ENCODE data around the gene PDSS2.
"Not testable (repeated sequence)": the region's sequence is repeated elsewhere in the genome, so short reads cannot be mapped to it uniquely, and the experiment has no call there.

PDSS2 gene

DNA sequence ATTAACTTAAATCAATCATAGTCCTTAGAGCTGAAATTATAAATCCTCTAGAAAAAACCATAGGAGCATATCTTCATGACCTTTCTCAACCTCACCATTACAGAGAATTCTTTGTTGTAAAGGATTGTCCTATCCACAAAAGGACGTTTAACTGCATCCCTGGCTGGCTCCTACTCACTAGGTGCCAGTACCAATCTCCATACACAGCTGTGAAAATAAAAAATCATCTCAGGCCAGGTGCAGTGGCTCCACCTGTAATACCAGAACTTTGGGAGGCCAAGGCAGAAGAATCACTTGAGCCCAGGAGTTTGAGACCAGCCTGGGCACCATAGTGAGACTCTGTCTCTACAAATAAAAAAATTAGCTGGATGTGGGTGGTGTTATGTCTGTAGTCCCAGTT, 89.9 kb downstream of the PDSS2 start:
- H3K4me3 ChIP-seq (replicated peaks; ENCODE audit: low read depth, low read length) = no peak overlapping the region
- TF ChIP-seq, protein P1, sequence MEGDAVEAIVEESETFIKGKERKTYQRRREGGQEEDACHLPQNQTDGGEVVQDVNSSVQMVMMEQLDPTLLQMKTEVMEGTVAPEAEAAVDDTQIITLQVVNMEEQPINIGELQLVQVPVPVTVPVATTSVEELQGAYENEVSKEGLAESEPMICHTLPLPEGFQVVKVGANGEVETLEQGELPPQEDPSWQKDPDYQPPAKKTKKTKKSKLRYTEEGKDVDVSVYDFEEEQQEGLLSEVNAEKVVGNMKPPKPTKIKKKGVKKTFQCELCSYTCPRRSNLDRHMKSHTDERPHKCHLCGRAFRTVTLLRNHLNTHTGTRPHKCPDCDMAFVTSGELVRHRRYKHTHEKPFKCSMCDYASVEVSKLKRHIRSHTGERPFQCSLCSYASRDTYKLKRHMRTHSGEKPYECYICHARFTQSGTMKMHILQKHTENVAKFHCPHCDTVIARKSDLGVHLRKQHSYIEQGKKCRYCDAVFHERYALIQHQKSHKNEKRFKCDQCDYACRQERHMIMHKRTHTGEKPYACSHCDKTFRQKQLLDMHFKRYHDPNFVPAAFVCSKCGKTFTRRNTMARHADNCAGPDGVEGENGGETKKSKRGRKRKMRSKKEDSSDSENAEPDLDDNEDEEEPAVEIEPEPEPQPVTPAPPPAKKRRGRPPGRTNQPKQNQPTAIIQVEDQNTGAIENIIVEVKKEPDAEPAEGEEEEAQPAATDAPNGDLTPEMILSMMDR (IDR thresholded peaks at IDR 0.05; ENCODE audit: low read depth, low read length, missing control alignments) = no peak
- DNase-seq (ENCODE audit: extremely low read depth, low read depth) = no peak

DNA sequence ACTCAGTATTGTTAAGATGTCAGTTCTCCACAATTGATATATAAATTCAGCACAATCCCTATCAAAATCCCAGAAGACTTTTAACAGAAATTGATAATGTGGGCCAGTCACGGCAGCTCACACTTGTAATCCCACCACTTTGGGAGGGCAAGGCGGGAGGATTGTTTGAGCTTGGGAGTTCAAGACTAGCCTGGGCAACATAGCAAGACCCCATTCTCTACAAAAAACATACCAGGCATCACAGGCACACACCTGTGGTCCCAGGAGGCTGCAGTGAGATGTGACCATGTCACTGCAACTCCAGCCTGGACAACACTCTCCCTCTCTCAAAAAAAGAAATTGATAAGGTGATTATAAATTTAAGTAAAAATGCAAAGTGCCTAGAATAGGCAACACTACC, 90.9 kb downstream of the PDSS2 start:
- TF ChIP-seq, protein P1 (IDR thresholded peaks at IDR 0.05; ENCODE audit: low read depth, low read length, missing control alignments) = no peak
- H3K4me3 ChIP-seq (replicated peaks; ENCODE audit: low read depth, low read length) = no peak overlapping the region
- no peak for DNase-seq (ENCODE audit: extremely low read depth, low read depth)

GRCh38 chr6:107364173-107364572, 95.2 kb downstream of the PDSS2 start:
- not testable (repeated sequence) for DNase-seq (ENCODE audit: extremely low read depth, low read depth); H3K4me3 ChIP-seq (replicated peaks; ENCODE audit: low read depth, low read length)

GRCh38 chr6:107361753-107362604, 97.4 kb downstream of the PDSS2 start:
- no peak overlapping the region for H3K4me3 ChIP-seq (replicated peaks; ENCODE audit: low read depth, low read length)
- TF ChIP-seq, protein P1 (IDR thresholded peaks at IDR 0.05; ENCODE audit: low read depth, low read length, missing control alignments) = no peak
- DNase-seq (ENCODE audit: extremely low read depth, low read depth) = no peak

- TF ChIP-seq, protein P1 (IDR thresholded peaks at IDR 0.05; ENCODE audit: low read depth, low read length, missing control alignments) = no peak
- H3K4me3 ChIP-seq (replicated peaks; ENCODE audit: low read depth, low read length) = no peak overlapping the region
- DNase-seq (ENCODE audit: extremely low read depth, low read depth) = no peak
These were observed 98.9 kb downstream of the PDSS2 start for GRCh38 chr6:107360476-107360875.

DNA sequence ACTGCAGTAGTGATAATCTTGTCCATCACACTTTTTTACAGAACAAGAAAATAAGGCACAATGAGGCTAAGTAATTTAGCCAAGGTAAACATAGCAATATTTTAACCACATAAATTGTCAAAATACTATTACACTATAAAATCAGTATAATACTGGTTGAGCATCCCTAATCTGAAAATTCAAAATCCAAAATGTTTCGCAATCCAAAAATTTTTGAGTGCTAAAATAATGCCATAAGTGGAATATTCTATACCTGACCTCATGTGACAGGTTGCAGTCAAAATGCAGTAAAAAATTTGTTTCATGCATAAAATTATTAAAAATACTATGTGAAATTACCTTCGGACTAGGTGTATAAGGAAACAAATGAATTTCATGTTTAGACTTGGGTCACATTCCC, 101.5 kb downstream of the PDSS2 start:
- TF ChIP-seq, protein P1 (IDR thresholded peaks at IDR 0.05; ENCODE audit: low read depth, low read length, missing control alignments) = no peak
- H3K4me3 ChIP-seq (replicated peaks; ENCODE audit: low read depth, low read length) = no peak overlapping the region
- DNase-seq (ENCODE audit: extremely low read depth, low read depth) = no peak

DNA sequence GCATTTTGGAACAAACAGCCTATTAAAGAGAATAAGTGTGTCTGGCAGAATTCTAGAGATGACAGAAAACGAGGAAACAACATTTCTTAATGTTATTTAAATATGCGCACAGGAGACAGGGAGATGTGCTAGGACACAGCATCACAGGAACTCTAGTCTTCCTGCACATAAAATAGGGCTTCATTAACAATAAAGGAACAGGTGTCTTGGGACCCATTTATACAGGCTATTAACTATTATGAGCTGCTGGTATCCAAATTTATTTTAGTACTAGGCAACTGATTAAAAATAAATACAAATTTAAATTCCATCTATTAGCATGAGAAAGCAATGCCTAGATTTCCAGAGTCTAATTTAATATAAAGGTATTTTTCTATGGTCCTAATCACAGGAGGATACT, 102.3 kb downstream of the PDSS2 start:
- H3K4me3 ChIP-seq (replicated peaks; ENCODE audit: low read depth, low read length) = no peak overlapping the region
- TF ChIP-seq, protein P1 (IDR thresholded peaks at IDR 0.05; ENCODE audit: low read depth, low read length, missing control alignments) = no peak
- no peak for DNase-seq (ENCODE audit: extremely low read depth, low read depth)
